ENCODE data around the gene TPM2. TPM values are rescaled to one million over a fixed set of nuclear protein-coding genes. Genes with fewer than 3 reads are reported as not detected.
A peak's percentile ranks its signal among the peaks of the same experiment; 100 is the strongest.

Gene TPM2
- total and polyA plus RNA-seq, 9 of the 15 experiments (the other 6 are each of a cell fraction or from before 2014, with no cell fraction given): 0.28 to 16.1 (median 4.5) TPM

GRCh38 chr9:35729700-35730485, 40.2 kb upstream of the TPM2 start (continued):
- TF ChIP-seq, protein P1, sequence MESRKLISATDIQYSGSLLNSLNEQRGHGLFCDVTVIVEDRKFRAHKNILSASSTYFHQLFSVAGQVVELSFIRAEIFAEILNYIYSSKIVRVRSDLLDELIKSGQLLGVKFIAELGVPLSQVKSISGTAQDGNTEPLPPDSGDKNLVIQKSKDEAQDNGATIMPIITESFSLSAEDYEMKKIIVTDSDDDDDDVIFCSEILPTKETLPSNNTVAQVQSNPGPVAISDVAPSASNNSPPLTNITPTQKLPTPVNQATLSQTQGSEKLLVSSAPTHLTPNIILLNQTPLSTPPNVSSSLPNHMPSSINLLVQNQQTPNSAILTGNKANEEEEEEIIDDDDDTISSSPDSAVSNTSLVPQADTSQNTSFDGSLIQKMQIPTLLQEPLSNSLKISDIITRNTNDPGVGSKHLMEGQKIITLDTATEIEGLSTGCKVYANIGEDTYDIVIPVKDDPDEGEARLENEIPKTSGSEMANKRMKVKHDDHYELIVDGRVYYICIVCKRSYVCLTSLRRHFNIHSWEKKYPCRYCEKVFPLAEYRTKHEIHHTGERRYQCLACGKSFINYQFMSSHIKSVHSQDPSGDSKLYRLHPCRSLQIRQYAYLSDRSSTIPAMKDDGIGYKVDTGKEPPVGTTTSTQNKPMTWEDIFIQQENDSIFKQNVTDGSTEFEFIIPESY (CRISPR knock-in tag; IDR thresholded peaks at IDR 0.05): no peak
- TF ChIP-seq CEBPG (CRISPR knock-in tag; IDR thresholded peaks at IDR 0.05) (no peak), CEBPG (tag; conservative IDR thresholded peaks at IDR 0.05 in 1 of 2, IDR thresholded peaks at IDR 0.05 in 1 of 2) (no peak), HDAC3 (IDR thresholded peaks at IDR 0.05; ENCODE audit: borderline replicate concordance, partially characterized antibody) (no peak), LARP7 (IDR thresholded peaks at IDR 0.05) (no peak), CBFA2T3 (IDR thresholded peaks at IDR 0.05) (peak; percentile 44; the same call in 1 of the 2 replicates), ZNF318 (IDR thresholded peaks at IDR 0.05; ENCODE audit: borderline replicate concordance in 1 of 2, low read depth in 1 of 2) (no peak), ZNF695 (CRISPR knock-in tag; IDR thresholded peaks at IDR 0.05) (no peak), PURB (CRISPR knock-in tag; IDR thresholded peaks at IDR 0.05; ENCODE audit: low read depth) (no peak), SIN3A (IDR thresholded peaks at IDR 0.05; ENCODE audit: borderline replicate concordance in 2 of 2, control insufficient read depth in 1 of 2, low read depth in 2 of 2, low read length in 2 of 2) (no peak), ZBTB49 (CRISPR knock-in tag; IDR thresholded peaks at IDR 0.05; ENCODE audit: borderline replicate concordance) (no peak), PML (IDR thresholded peaks at IDR 0.05; ENCODE audit: low read length) (no peak), SNRNP70 (optimal IDR thresholded peaks at IDR 0.05; ENCODE audit: low read depth, low read length) (no peak), HLTF (IDR thresholded peaks at IDR 0.05) (peak; percentile 83; the same call in 1 of the 2 replicates), HMG20B (CRISPR knock-in tag; IDR thresholded peaks at IDR 0.05) (no peak)
